HG03520 (cell line): ENCODE data around the gene EEF1G.
A peak's percentile ranks its signal among the peaks of the same experiment; 100 is the strongest.
"Not testable (repeated sequence)": the region's sequence is repeated elsewhere in the genome, so short reads cannot be mapped to it uniquely, and the experiment has no call there.

Experiments used
- ATAC-seq: cut with Tn5 transposase; IDR thresholded peaks from one replicate; pipeline ENCODE4 v1.9.1; 2021; ENCODE audit warnings: mild to moderate bottlenecking, moderate library complexity; ENCODE audit not compliant: unreplicated experiment

The EEF1G gene

GRCh38 chr11:62573592-62574362 lies at the start of gene EEF1G:
Gene EEF1G, minus strand, starts transcription at chr11:62573891. Its CDS starts 49 bp downstream, at chr11:62573842.
- ATAC-seq, result peak; percentile 87

GRCh38 chr11:62622476-62623089 lies 48.9 kb upstream of the EEF1G start:
- ATAC-seq, result no peak

GRCh38 chr11:62621567-62622470 lies 48.1 kb upstream of the EEF1G start, which contains the start of gene B3GAT3:
Gene B3GAT3, minus strand, starts transcription at chr11:62621986. Its CDS starts 39 bp downstream, at chr11:62621947.
- peak; percentile 87 for ATAC-seq

GRCh38 chr11:62621027-62621566 lies 47.4 kb upstream of the EEF1G start:
- no peak for ATAC-seq

- ATAC-seq, result not testable (repeated sequence)
Observed at GRCh38 chr11:62616957-62617356, 43.3 kb upstream of the EEF1G start.

GRCh38 chr11:62615521-62615920 lies 41.8 kb upstream of the EEF1G start:
- ATAC-seq, result no peak

- no peak for ATAC-seq
Observed at GRCh38 chr11:62614275-62614674, 40.6 kb upstream of the EEF1G start.

GRCh38 chr11:62613291-62613778 lies 39.6 kb upstream of the EEF1G start:
- no peak for ATAC-seq

GRCh38 chr11:62612366-62613290 lies 38.9 kb upstream of the EEF1G start, which contains the start of the genes EML3 and ROM1:
Gene EML3, minus strand, starts transcription at chr11:62612775. Its CDS starts 318 bp downstream, at chr11:62612457.
Gene ROM1, plus strand, starts transcription at chr11:62613257. Its CDS starts 25 bp downstream, at chr11:62613282.
- peak; percentile 61 for ATAC-seq

- no peak for ATAC-seq
Observed at GRCh38 chr11:62611705-62612365, 38.1 kb upstream of the EEF1G start.

- ATAC-seq, result no peak
Observed at GRCh38 chr11:62610814-62611704, 37.4 kb upstream of the EEF1G start.

- no peak for ATAC-seq
Observed at GRCh38 chr11:62610403-62610802, 36.7 kb upstream of the EEF1G start.

- ATAC-seq, result no peak
Observed at GRCh38 chr11:62608776-62609175, 35.1 kb upstream of the EEF1G start.

- ATAC-seq, result no peak
Observed at GRCh38 chr11:62607714-62608113, 34.0 kb upstream of the EEF1G start.

- no peak for ATAC-seq
Observed at GRCh38 chr11:62605902-62606301, 32.2 kb upstream of the EEF1G start.

- ATAC-seq, result no peak
Observed at GRCh38 chr11:62605467-62605866, 31.8 kb upstream of the EEF1G start.

- no peak for ATAC-seq
Observed at GRCh38 chr11:62604460-62605120, 30.9 kb upstream of the EEF1G start.
